ENCODE data around the gene ADPRH.
"Not testable (repeated sequence)": the region's sequence is repeated elsewhere in the genome, so short reads cannot be mapped to it uniquely, and the experiment has no call there.

ADPRH gene

GRCh38 chr3:119555309-119555735, 24.0 kb upstream of the ADPRH start:
- Mint-ChIP-seq H3K4me3 (peak overlapping the region in 1 of 2 donors; percentile 74), H3K4me1 (peaks cover 57% of the 10 kb centered on the region)

GRCh38 chr3:119555929-119556328, 23.4 kb upstream of the ADPRH start:
- H3K4me1 Mint-ChIP-seq = peaks cover 56% of the 10 kb centered on the region
- peaks cover 17% of the 10 kb centered on the region for H3K27me3 Mint-ChIP-seq
- ATAC-seq (no peak), DNase-seq (no peak)
- peak overlapping the region; percentile 20 to 74 for H3K4me3 Mint-ChIP-seq
- no peaks in the 10 kb centered on the region for H3K9me3 Mint-ChIP-seq
- peak overlapping the region in 1 of 2 donors; percentile 31 for H3K27ac Mint-ChIP-seq

More at GRCh38 chr3:119555309-119555735, 24.0 kb upstream of the ADPRH start:
- H3K27ac Mint-ChIP-seq = peak overlapping the region in 1 of 2 donors; percentile 24
- H3K9me3 Mint-ChIP-seq = no peaks in the 10 kb centered on the region
- ATAC-seq = no peak
- H3K27me3 Mint-ChIP-seq = peaks cover 17% of the 10 kb centered on the region
- DNase-seq = no peak

DNA sequence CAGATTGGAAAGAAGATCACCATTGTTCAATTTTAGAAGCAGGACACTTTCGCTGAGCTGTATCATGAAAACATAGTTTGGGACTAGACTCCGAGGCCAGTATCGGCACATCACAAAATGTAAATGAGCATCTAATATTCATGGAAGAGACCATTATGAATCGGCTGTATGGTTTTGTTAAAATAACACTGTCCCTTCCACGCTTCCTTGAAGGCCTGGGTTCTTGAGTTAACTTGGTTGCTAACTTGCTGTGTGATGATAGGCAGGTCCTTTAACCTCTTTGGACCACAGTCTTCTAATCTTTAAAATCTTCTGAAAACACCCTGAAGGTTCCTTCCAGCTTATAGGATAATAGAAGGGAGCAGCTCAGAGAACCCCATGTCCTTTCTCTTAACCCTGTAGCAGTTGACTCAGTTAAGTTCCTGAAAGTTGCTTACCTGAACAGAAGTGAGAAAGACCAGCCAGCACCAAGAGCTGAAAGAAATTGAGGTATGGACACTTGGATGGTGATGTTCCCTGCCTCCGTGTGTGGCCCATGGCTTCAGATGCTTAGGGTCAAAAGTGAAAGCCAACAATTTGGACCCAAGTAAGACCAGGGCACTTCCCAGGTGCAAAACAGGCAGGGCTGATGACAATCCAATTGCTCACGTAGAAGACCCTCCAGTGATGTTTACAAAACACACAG, 22.0 kb upstream of the ADPRH start:
- no peak for DNase-seq
- H3K4me3 Mint-ChIP-seq = peak overlapping the region; percentile 58 to 74
- H3K9me3 Mint-ChIP-seq = no peaks in the 10 kb centered on the region
- peaks cover 17% of the 10 kb centered on the region for H3K27me3 Mint-ChIP-seq
- ATAC-seq = no peak
- peaks cover 66% of the 10 kb centered on the region for H3K4me1 Mint-ChIP-seq
- peak overlapping the region in 1 of 2 donors; percentile 48 for H3K27ac Mint-ChIP-seq

GRCh38 chr3:119557877-119558269, 21.4 kb upstream of the ADPRH start:
- DNase-seq (no peak), ATAC-seq (no peak)
- Mint-ChIP-seq H3K27me3 (peaks cover 17% of the 10 kb centered on the region), H3K9me3 (no peaks in the 10 kb centered on the region), H3K4me3 (peak overlapping the region; percentile 58 to 74), H3K27ac (peak overlapping the region; percentile 43 to 75), H3K4me1 (peaks cover 71% of the 10 kb centered on the region)

- peak overlapping the region; percentile 58 to 74 for H3K4me3 Mint-ChIP-seq
- no peaks in the 10 kb centered on the region for H3K9me3 Mint-ChIP-seq
- ATAC-seq (no peak), DNase-seq (no peak)
- H3K27me3 Mint-ChIP-seq = peaks cover 17% of the 10 kb centered on the region
- H3K27ac Mint-ChIP-seq = peak overlapping the region in 1 of 2 donors; percentile 38
- H3K4me1 Mint-ChIP-seq = peaks cover 72% of the 10 kb centered on the region
Observed at GRCh38 chr3:119558626-119559317, 20.5 kb upstream of the ADPRH start.

DNA sequence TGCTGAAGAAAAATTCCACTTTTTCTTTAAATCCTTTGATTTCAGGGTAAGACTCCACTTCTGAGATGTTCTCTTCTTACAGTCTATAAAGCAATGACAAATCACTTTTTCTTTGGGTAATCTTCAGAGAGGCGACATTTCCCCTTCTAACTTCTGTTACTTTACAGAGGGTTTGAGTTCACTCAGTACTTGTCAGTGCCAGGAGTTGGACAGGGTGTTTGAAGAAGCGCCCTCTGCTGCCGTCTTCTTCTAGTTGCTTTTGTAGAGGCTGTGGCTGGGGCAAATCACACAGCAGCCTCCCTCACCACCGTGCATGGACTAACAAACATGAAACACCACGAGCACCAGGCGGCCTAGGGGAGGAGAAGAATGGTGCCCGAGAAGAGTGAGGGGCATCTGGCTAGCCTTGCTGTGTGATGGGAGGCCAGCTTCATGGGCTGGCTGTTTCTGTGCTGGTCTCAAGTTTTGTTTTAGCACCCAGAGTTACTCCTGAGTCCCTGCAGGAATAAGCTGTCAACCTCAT, 19.8 kb upstream of the ADPRH start, which contains the start of gene CD80:
CD80 (minus strand) TSS at position 174 of the 523 bp plus-strand sequence. CDS start 1,886 bp downstream, outside the sequence.
- DNase-seq = peak; percentile 65 to 73
- Mint-ChIP-seq H3K4me1 (peaks cover 70% of the 10 kb centered on the region), H3K4me3 (peak within 1 kb of the TSS; percentile 58 to 74), H3K27ac (peak within 1 kb of the TSS; percentile 43 to 55), H3K27me3 (peaks cover 17% of the 10 kb centered on the region), H3K9me3 (no peaks in the 10 kb centered on the region)
- peak; percentile 81 for ATAC-seq

DNA sequence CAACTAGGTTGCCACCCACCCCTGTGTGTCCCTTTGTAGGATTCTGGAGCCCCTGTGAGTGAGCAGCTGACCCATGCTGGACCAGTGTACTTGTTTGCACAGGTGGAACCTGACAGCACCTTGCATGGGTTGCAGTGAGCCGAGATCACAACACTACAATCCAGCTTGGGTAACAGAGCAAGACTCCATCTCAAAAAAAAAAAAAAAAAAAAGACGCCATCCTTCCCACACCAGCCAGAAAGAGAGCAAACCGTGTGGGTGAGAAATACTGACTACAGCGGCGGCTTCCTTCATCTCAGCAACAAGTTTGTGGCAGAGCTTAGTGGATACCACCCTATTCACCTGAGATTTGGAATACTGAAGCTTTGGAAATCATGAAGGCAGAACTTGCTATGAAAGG, 19.1 kb upstream of the ADPRH start:
- Mint-ChIP-seq H3K9me3 (no peaks in the 10 kb centered on the region), H3K4me3 (peak overlapping the region in 1 of 2 donors; percentile 74), H3K4me1 (peaks cover 64% of the 10 kb centered on the region), H3K27ac (peak overlapping the region in 1 of 2 donors; percentile 34), H3K27me3 (peaks cover 17% of the 10 kb centered on the region)
- DNase-seq = no peak
- ATAC-seq = no peak

GRCh38 chr3:119562307-119562961, 16.9 kb upstream of the ADPRH start:
- Mint-ChIP-seq H3K9me3 (no peaks in the 10 kb centered on the region), H3K27me3 (peaks cover 19% of the 10 kb centered on the region), H3K4me1 (peaks cover 54% of the 10 kb centered on the region), H3K27ac (peak overlapping the region; percentile 90 to 92), H3K4me3 (peak overlapping the region; percentile 36 to 78)
- DNase-seq = peak; percentile 64 to 78
- ATAC-seq = peak; percentile 92

GRCh38 chr3:119563334-119563733, 16.0 kb upstream of the ADPRH start:
- not testable (repeated sequence) for H3K9me3 Mint-ChIP-seq, H3K27ac Mint-ChIP-seq, H3K4me3 Mint-ChIP-seq, ATAC-seq, DNase-seq
- Mint-ChIP-seq H3K27me3 (peaks cover 27% of the 10 kb centered on the region), H3K4me1 (peaks cover 45% of the 10 kb centered on the region)

DNA sequence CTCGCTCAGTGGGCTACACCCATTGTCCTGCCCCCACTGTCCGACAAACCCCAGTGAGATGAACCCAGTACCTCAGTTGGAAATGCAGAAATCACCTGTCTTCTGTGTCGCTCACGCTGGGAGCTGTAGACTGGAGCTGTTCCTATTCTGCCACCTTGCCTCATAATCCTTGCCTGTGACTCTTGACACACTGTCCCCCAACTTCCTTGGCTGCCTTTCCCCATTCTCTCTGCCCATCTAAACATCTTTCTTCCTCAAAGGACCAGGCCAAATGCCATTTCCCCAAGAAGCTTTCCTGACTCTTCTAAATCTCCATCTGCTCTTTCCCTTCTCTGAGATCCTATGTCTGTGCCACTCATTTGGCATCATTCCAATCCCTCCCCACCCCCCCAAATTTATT, 10.1 kb upstream of the ADPRH start:
- no peak for ATAC-seq
- Mint-ChIP-seq H3K27me3 (peaks cover 63% of the 10 kb centered on the region), H3K4me3 (no peak overlapping the region), H3K27ac (no peak overlapping the region), H3K9me3 (no peaks in the 10 kb centered on the region), H3K4me1 (peaks cover 20% of the 10 kb centered on the region)
- no peak for DNase-seq

- Mint-ChIP-seq H3K4me3 (no peak overlapping the region), H3K9me3 (no peaks in the 10 kb centered on the region), H3K4me1 (peaks cover 20% of the 10 kb centered on the region), H3K27ac (no peak overlapping the region), H3K27me3 (peaks cover 63% of the 10 kb centered on the region)
- ATAC-seq = no peak
- DNase-seq = no peak
Observed at GRCh38 chr3:119570229-119570628, 9.1 kb upstream of the ADPRH start.

DNA sequence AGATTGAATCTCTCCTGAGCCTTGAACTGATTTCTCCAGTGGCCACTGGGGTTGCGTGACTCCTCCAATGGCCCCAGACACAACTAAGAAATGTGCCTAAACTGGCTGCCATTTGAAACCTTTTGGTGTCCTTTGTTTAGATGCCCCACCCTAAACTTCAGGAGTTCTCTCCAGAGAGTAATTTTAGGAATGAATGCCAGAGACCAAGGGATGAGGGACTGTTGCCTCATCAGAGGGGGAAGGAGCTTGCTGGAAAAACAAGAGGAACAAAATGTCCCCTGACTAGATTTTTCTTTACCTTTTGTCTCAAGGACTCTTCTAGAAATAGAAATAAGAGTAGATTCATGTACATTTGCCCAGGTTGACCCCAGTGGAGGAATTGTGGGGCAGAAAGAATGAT, 8.1 kb upstream of the ADPRH start:
- Mint-ChIP-seq H3K9me3 (no peaks in the 10 kb centered on the region), H3K27ac (no peak overlapping the region), H3K4me3 (no peak overlapping the region), H3K4me1 (peaks cover 17% of the 10 kb centered on the region), H3K27me3 (peaks cover 56% of the 10 kb centered on the region)
- ATAC-seq = no peak
- DNase-seq = no peak

GRCh38 chr3:119571688-119572087, 7.6 kb upstream of the ADPRH start:
- no peak for ATAC-seq
- H3K9me3 Mint-ChIP-seq = no peaks in the 10 kb centered on the region
- H3K4me1 Mint-ChIP-seq = peaks cover 13% of the 10 kb centered on the region
- peaks cover 52% of the 10 kb centered on the region for H3K27me3 Mint-ChIP-seq
- H3K27ac Mint-ChIP-seq = no peak overlapping the region
- no peak overlapping the region for H3K4me3 Mint-ChIP-seq
- DNase-seq = no peak

DNA sequence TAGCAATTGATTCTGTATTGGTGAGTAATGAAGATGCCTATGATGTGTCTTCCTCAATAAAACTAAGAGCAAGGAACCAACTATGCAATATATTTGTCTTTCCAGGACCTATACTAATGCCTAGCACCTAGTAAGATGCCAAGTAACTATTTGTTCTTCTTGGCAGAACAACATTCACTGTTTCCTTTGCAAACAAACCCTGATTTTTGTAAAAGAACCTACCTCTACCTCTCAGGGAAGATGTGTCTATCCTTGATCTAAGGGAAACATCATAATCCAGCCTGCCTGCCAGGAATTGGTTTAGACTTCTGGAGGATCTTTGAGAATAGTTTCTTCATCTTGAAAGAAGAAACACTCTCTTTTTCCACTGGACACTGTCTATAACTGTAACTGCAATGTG, 3.8 kb upstream of the ADPRH start:
- H3K4me3 Mint-ChIP-seq = no peak overlapping the region
- no peaks in the 10 kb centered on the region for H3K9me3 Mint-ChIP-seq
- ATAC-seq = no peak
- H3K27ac Mint-ChIP-seq = no peak overlapping the region
- H3K27me3 Mint-ChIP-seq = peaks cover 23% of the 10 kb centered on the region
- peaks cover 15% of the 10 kb centered on the region for H3K4me1 Mint-ChIP-seq
- no peak for DNase-seq

DNA sequence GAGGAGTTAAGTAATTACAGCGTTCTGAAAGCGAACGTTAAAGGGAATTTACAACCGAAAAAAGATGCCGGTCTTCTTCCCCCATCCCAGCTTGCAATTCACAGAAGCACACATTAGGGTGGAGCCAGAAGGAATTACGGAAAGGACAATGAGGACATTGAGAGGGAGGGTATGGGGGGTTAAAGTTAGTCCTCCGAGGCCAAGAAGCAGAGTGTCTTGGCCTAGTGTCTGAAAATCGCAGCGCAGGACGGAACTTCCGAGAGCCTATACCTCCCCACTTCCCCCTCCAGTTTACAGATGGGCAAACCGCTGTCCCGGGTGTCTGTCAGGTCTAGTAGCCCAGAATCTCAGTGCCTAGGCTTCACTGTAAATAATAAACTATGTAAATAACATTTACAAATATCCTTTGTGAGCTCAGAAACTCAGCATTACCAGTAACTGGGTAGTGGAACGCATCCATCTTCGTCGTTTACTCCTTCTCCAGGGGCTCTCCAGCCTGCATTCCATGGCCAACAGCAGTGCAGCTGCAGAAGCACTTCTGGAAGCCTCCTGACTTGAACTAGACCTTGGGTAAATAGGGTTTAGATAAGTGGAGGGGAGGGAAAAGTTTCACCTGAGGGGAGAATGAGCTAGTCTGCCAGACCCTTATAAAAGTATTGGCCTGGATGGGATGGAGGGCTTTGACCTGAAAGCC, 922 bp downstream of the ADPRH start:
- ATAC-seq = peak; percentile 63
- Mint-ChIP-seq H3K9me3 (no peaks in the 10 kb centered on the region), H3K27ac (peak overlapping the region; percentile 94 to 97), H3K4me3 (peak overlapping the region; percentile 90 to 96), H3K27me3 (peaks cover 9% of the 10 kb centered on the region), H3K4me1 (peaks cover 27% of the 10 kb centered on the region)
- peak in 1 of 2 donors; percentile 39 for DNase-seq

Data from stimulated activated naive CD8-positive, alpha-beta T cell treated with anti-CD3 and anti-CD28 coated beads, Interleukin-15, amount 100 ng/mL, for 72 hours (primary cell).